SU-DHL-6 (cell line): Measurements from ENCODE around the gene GULP1.

Experiments
- H2AFZ ChIP-seq: fragments of 200-600 bp; sonication (generic); 2 replicates; pipeline ENCODE4 v1.6.1; 2014; ENCODE audit warnings: low read depth, mild to moderate bottlenecking, moderate library complexity, mixed read lengths, antibody characterized with exemption, low read length; ENCODE audit not compliant: severe bottlenecking
- H3F3A ChIP-seq: fragments of 200-600 bp; shearing (Covaris generic); 2 replicates; pipeline ENCODE4 v1.6.0; 2016; ENCODE audit warnings: antibody characterized with exemption, mild to moderate bottlenecking; ENCODE audit not compliant: insufficient read depth
- H3K27ac ChIP-seq: fragments of 200-600 bp; sonication (generic); 2 replicates; pipeline ENCODE4 v1.5.1; 2016; ENCODE audit warnings: low read depth, mild to moderate bottlenecking, low read length, moderate library complexity, mixed read lengths
- H3K27me3 ChIP-seq: fragments of 200-600 bp; sonication (generic), shearing (Covaris generic); 2 replicates; pipeline ENCODE4 v1.6.0; 2014; ENCODE audit warnings: mild to moderate bottlenecking, low read length
- H3K36me3 ChIP-seq: fragments of 200-600 bp; sonication (generic); 2 replicates; pipeline ENCODE4 v1.6.1; 2014; ENCODE audit warnings: mild to moderate bottlenecking, low read length, mixed read lengths
- H3K4me2 ChIP-seq: fragments of 300-600, 200-600 bp; shearing (Covaris generic), sonication (generic); 2 replicates; pipeline ENCODE4 v1.6.0; 2014; ENCODE audit warnings: low read length, low read depth, mild to moderate bottlenecking; ENCODE audit not compliant: poor library complexity, severe bottlenecking
- H3K4me3 ChIP-seq: fragments of 200-600 bp; sonication (generic); 2 replicates; pipeline ENCODE4 v1.5.1; 2014; ENCODE audit warnings: antibody characterized with exemption, low read length, mild to moderate bottlenecking, mixed read lengths; ENCODE audit not compliant: insufficient read depth, poor library complexity, severe bottlenecking
- H3K79me2 ChIP-seq: fragments of 200-600 bp; sonication (generic); 2 replicates; pipeline ENCODE4 v1.6.1; 2014; ENCODE audit warnings: mild to moderate bottlenecking, low read length, moderate library complexity; ENCODE audit not compliant: insufficient read depth
- H3K9ac ChIP-seq: fragments of 200-600 bp; sonication (generic); 2 replicates; pipeline ENCODE4 v1.7.0; 2014; ENCODE audit warnings: mild to moderate bottlenecking, low read length
- H3K9me2 ChIP-seq: fragments of 200-600 bp; sonication (generic); replicated peaks from 2 replicates; pipeline ENCODE4 v1.6.1; 2014; ENCODE audit warnings: low read length; ENCODE audit not compliant: insufficient read depth
- H3K9me3 ChIP-seq: fragments of 200-600 bp; sonication (generic); 2 replicates; pipeline ENCODE4 v1.6.1; 2014; ENCODE audit warnings: low read length, mixed read lengths; ENCODE audit not compliant: insufficient read depth
- H4K20me1 ChIP-seq: fragments of 200-600 bp; sonication (generic); 2 replicates; pipeline ENCODE4 v1.6.1; 2014; ENCODE audit warnings: low read depth, mild to moderate bottlenecking, antibody characterized with exemption, low read length, moderate library complexity, mixed read lengths
- CTCF ChIP-seq: fragments of 200-600 bp; sonication (generic); IDR thresholded peaks from one replicate; pipeline ENCODE4 v1.5.1; 2017; ENCODE audit warnings: antibody characterized with exemption, mild to moderate bottlenecking, low read length, moderate library complexity; ENCODE audit not compliant: insufficient read depth, poor library complexity, severe bottlenecking
- EZH2phosphoT487 ChIP-seq: fragments of 200-600 bp; sonication (generic), shearing (Covaris generic); conservative IDR thresholded peaks from 2 replicates; pipeline ENCODE4 v1.6.1; 2018; ENCODE audit warnings: mild to moderate bottlenecking, antibody characterized with exemption, low read length, moderate library complexity, mixed read lengths

Gene GULP1

GRCh38 chr2:188623995-188624643 is 332.4 kb downstream of the GULP1 start:
- H4K20me1 ChIP-seq, result no peaks in the 10 kb centered on the region
- no peak overlapping the region for H3K9ac ChIP-seq
- no peaks in the 10 kb centered on the region for H3F3A ChIP-seq

GRCh38 chr2:188627471-188627870 is 335.8 kb downstream of the GULP1 start:
- no peaks in the 10 kb centered on the region for H3K36me3 ChIP-seq
- no peaks in the 10 kb centered on the region for H3K9me3 ChIP-seq
- no peak overlapping the region for H3K9ac ChIP-seq
- H3K4me3 ChIP-seq, result no peak overlapping the region
- TF ChIP-seq EZH2phosphoT487 (no peak), CTCF (no peak)
- no peaks in the 10 kb centered on the region for H3F3A ChIP-seq
- no peaks in the 10 kb centered on the region for H3K79me2 ChIP-seq
- H3K27me3 ChIP-seq, result no peaks in the 10 kb centered on the region
- no peak overlapping the region for H2AFZ ChIP-seq
- no peaks in the 10 kb centered on the region for H3K9me2 ChIP-seq
- H4K20me1 ChIP-seq, result no peaks in the 10 kb centered on the region
- H3K27ac ChIP-seq, result no peak overlapping the region
- H3K4me2 ChIP-seq, result no peak overlapping the region

More at GRCh38 chr2:188623995-188624643, 332.4 kb downstream of the GULP1 start:
- Histone ChIP-seq H3K4me2 (no peak overlapping the region), H2AFZ (no peak overlapping the region), H3K9me2 (no peaks in the 10 kb centered on the region), H3K79me2 (no peaks in the 10 kb centered on the region), H3K36me3 (no peaks in the 10 kb centered on the region), H3K4me3 (no peak overlapping the region), H3K27me3 (no peaks in the 10 kb centered on the region), H3K9me3 (no peaks in the 10 kb centered on the region), H3K27ac (no peak overlapping the region)
- no peak for TF ChIP-seq CTCF
- TF ChIP-seq EZH2phosphoT487, result no peak

- H3K9ac ChIP-seq, result no peak overlapping the region
- H2AFZ ChIP-seq, result no peak overlapping the region
- no peaks in the 10 kb centered on the region for H3F3A ChIP-seq
- no peak overlapping the region for H3K4me2 ChIP-seq
- no peaks in the 10 kb centered on the region for H3K9me2 ChIP-seq
- H3K4me3 ChIP-seq, result no peak overlapping the region
- no peaks in the 10 kb centered on the region for H3K36me3 ChIP-seq
- no peaks in the 10 kb centered on the region for H3K9me3 ChIP-seq
- TF ChIP-seq CTCF, result no peak
- TF ChIP-seq EZH2phosphoT487, result no peak
- no peaks in the 10 kb centered on the region for H3K79me2 ChIP-seq
- no peak overlapping the region for H3K27ac ChIP-seq
- no peaks in the 10 kb centered on the region for H3K27me3 ChIP-seq
- H4K20me1 ChIP-seq, result no peaks in the 10 kb centered on the region
These were observed 337.5 kb downstream of the GULP1 start for GRCh38 chr2:188628989-188629752.
